Prostate gland (tissue), 2 donors: ENCODE data around the gene LDB2. TPM values are rescaled to one million over a fixed set of nuclear protein-coding genes. Genes with fewer than 3 reads are reported as not detected.

ENCODE experiments used
- DNase-seq: peaks from one replicate; pipeline ENCODE4 v3.0.0-alpha.2; 2019; ENCODE audit warnings: low spot score
- H3K27ac ChIP-seq, 2 donors: fragments of 200-600 bp; sonication (generic); 2 replicates each; pipeline ENCODE4 v1.5.1; 2017 to 2019
- H3K27me3 ChIP-seq: fragments of 200-600 bp; sonication (generic); replicated peaks from 2 replicates; pipeline ENCODE4 v1.5.1; 2019; ENCODE audit not compliant: insufficient read depth
- H3K36me3 ChIP-seq, 2 donors: fragments of 200-600 bp; sonication (generic); 1 replicate in 1 of 2; 2 replicates in 1 of 2; pipeline versions ENCODE4 v1.5.1 to v1.8.1; 2017 to 2019
- H3K4me1 ChIP-seq: fragments of 200-600 bp; sonication (generic); replicated peaks from 2 replicates; pipeline ENCODE4 v1.5.1; 2019
- H3K4me3 ChIP-seq, 2 donors: fragments of 200-600 bp; sonication (generic); 2 replicates each; pipeline ENCODE4 v1.5.1; 2017 to 2019
- H3K9me3 ChIP-seq: fragments of 200-600 bp; sonication (generic); 2 replicates; pipeline ENCODE4 v1.5.1; 2017
- POLR2A ChIP-seq: fragments of 450-650 bp; IDR thresholded peaks from one replicate; pipeline ENCODE4 v1.6.1; 2016; ENCODE audit warnings: antibody characterized with exemption, mild to moderate bottlenecking
- POLR2AphosphoS5 ChIP-seq: sonication (generic); formaldehyde crosslinking; IDR thresholded peaks from one replicate; pipeline ENCODE4 v1.6.1; 2017; ENCODE audit warnings: antibody characterized with exemption
- WGBS: methylation state at CpG from one replicate; pipeline ENCODE4 v1.1.5; 2018; 5-methylcytosine and 5-hydroxymethylcytosine counted together
- intact Hi-C: fragments of 100-400 bp; cut with DNase I; formaldehyde crosslinking; loops from one replicate; pipeline ENCODE4 v1.14.2; 2022
- total RNA-seq, 2 donors: library from RNA; depleted of rRNA; stranded (reverse); fragments of >200 nt; gene quantifications; one replicate each; pipeline ENCODE4 v1.1.0, GENCODE V29; 2016
- TF ChIP-seq, protein P1 (sequence below), 4 experiments: fragments of 200-600 bp in 2 of 4; fragments of 450-650 bp in 2 of 4; sonication (generic) in 2 of 4; IDR thresholded peaks; 1 replicate in 3 of 4; 2 replicates in 1 of 4; pipeline ENCODE4 v1.5.1; 2016 to 2019; ENCODE audit warnings: antibody characterized with exemption in 4 of 4, mild to moderate bottlenecking in 2 of 4, moderate library complexity in 2 of 4

LDB2 gene
- total RNA-seq, 2 donors from 2014 or later = 6.0 to 37.7 TPM

DNA sequence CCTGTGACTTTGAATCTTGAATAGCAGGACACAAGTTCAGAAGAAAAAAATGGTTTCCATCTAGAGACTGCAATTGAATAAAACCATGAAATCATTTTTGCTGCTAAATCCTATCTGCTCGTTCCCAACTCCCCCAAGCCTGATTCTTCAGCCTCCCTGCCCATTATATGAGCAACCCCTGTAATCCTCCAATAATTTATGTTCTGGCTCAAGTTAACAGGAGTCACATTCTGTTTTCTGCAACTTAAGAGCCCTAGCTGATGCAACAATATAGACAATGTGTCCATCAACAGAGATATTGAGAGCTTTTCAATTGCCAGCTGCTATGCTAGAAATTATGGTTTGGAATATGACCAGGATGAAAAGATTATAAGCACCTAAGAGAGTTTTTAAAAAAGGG, 84.1 kb downstream of the LDB2 start:
- Histone ChIP-seq H3K4me3 (no peak overlapping the region), H3K27ac (no peak overlapping the region), H3K9me3 (no peaks in the 10 kb centered on the region), H3K27me3 (no peaks in the 10 kb centered on the region), H3K4me1 (no peaks in the 10 kb centered on the region), H3K36me3 (no peaks in the 10 kb centered on the region)
- TF ChIP-seq, protein P1, sequence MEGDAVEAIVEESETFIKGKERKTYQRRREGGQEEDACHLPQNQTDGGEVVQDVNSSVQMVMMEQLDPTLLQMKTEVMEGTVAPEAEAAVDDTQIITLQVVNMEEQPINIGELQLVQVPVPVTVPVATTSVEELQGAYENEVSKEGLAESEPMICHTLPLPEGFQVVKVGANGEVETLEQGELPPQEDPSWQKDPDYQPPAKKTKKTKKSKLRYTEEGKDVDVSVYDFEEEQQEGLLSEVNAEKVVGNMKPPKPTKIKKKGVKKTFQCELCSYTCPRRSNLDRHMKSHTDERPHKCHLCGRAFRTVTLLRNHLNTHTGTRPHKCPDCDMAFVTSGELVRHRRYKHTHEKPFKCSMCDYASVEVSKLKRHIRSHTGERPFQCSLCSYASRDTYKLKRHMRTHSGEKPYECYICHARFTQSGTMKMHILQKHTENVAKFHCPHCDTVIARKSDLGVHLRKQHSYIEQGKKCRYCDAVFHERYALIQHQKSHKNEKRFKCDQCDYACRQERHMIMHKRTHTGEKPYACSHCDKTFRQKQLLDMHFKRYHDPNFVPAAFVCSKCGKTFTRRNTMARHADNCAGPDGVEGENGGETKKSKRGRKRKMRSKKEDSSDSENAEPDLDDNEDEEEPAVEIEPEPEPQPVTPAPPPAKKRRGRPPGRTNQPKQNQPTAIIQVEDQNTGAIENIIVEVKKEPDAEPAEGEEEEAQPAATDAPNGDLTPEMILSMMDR (IDR thresholded peaks at IDR 0.05) = no peak
- TF ChIP-seq POLR2AphosphoS5 (no peak), POLR2A (no peak)
- no peak for DNase-seq
- 90% methylated on average over 1 of the region's 1 CpG for WGBS
- intact Hi-C loops = no loop called here

DNA sequence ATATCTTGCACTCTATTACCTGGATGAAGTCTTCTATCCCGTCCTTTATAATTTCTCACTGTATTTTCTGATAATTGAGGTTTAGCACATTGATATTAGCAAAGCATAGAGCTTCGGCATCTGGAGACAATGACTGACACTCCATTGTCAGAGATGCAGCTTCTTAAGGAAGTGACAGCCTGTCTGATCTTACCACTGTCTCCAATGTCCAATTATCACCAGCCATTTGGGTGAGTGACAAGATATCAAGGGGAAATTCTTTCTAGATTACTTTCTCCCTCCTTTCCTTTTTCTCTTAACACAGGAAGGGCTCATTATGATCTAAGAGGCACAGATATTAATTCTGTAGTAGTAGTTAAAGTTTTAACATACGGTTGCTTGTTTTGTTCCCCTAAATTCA, 86.4 kb downstream of the LDB2 start:
- H3K4me1 ChIP-seq = no peaks in the 10 kb centered on the region
- WGBS = 67% methylated on average over 3 of the region's 3 CpGs
- H3K4me3 ChIP-seq = no peak overlapping the region
- no peak for DNase-seq
- H3K27me3 ChIP-seq = no peaks in the 10 kb centered on the region
- TF ChIP-seq POLR2AphosphoS5 (no peak), POLR2A (no peak)
- TF ChIP-seq, protein P1 (IDR thresholded peaks at IDR 0.05) = no peak
- intact Hi-C loops = no loop called here
- no peaks in the 10 kb centered on the region for H3K36me3 ChIP-seq
- H3K9me3 ChIP-seq = no peaks in the 10 kb centered on the region
- no peak overlapping the region for H3K27ac ChIP-seq

DNA sequence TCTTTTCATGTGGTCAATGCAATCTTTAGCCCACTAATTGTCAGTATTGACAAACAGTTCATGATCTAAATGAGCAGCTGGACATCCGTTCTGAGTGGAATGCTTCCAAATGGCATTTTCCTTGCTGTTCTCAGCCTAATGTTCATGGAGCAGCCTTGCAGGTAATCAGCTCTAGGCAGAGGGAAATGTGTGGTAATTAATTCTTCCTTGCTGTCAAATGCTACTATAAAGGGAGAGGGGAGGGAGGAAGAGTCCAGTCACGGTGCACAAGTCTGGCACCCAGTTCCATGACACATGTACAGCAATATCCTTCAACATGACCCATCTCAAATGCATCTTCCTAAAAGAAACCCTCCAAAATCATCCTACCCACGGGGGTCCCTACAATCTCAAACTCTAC, 88.5 kb downstream of the LDB2 start:
- no peaks in the 10 kb centered on the region for H3K36me3 ChIP-seq
- H3K9me3 ChIP-seq = no peaks in the 10 kb centered on the region
- H3K27ac ChIP-seq = no peak overlapping the region
- TF ChIP-seq POLR2A = no peak
- no peak for TF ChIP-seq POLR2AphosphoS5
- TF ChIP-seq, protein P1 (IDR thresholded peaks at IDR 0.05) = no peak
- no peaks in the 10 kb centered on the region for H3K27me3 ChIP-seq
- no peak for DNase-seq
- intact Hi-C loops = no loop called here
- no peak overlapping the region for H3K4me3 ChIP-seq
- WGBS = 79% methylated on average over 3 of the region's 3 CpGs
- H3K4me1 ChIP-seq = no peaks in the 10 kb centered on the region

DNA sequence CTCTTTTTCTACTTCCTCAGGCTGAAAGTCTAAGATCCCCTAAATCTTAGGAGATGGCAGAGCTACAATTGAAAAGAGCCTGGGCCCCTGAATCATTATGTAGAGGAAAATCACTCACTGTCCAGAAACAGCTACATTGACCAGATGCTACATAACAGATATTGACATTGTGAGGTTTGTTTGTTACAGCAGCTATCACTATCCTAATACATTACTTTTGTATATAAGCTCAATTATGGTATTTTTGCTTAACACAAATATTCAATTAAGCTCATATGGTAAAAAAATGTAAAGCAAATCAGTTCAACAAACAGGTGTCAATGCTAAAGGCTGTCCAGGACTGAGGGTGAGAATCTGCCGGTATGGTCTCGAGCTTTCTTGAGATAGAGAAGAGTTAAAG, 89.4 kb downstream of the LDB2 start:
- no peaks in the 10 kb centered on the region for H3K36me3 ChIP-seq
- H3K4me3 ChIP-seq = no peak overlapping the region
- intact Hi-C loops = no loop called here
- H3K4me1 ChIP-seq = no peaks in the 10 kb centered on the region
- H3K27me3 ChIP-seq = no peaks in the 10 kb centered on the region
- TF ChIP-seq, protein P1 (IDR thresholded peaks at IDR 0.05) = no peak
- TF ChIP-seq POLR2A = no peak
- TF ChIP-seq POLR2AphosphoS5 = no peak
- H3K27ac ChIP-seq = no peak overlapping the region
- DNase-seq = no peak
- H3K9me3 ChIP-seq = no peaks in the 10 kb centered on the region
- 96% methylated on average over 2 of the region's 2 CpGs for WGBS

DNA sequence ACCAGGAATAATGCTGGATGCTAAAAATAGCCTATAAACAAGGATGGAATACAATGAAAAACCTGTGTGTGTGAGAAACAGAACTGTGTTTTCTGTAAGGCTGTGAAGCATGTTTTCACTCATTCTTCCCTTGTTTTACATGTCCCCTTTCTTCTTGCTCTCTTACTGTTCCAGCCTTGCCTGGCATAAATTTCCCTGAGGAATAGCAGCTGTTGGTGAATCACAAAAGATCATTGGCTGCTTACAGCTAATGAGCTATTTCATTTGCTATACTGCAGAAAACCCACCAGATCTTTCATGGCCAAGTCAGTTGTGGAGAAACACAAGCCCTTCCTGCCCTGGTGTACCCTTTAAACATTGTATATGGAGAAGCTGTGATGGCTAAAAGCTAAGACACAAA, 91.1 kb downstream of the LDB2 start:
- Histone ChIP-seq H3K36me3 (no peaks in the 10 kb centered on the region), H3K27ac (no peak overlapping the region), H3K4me3 (no peak overlapping the region), H3K27me3 (no peaks in the 10 kb centered on the region), H3K9me3 (no peaks in the 10 kb centered on the region), H3K4me1 (no peaks in the 10 kb centered on the region)
- TF ChIP-seq, protein P1 (IDR thresholded peaks at IDR 0.05) = no peak
- no peak for TF ChIP-seq POLR2A
- TF ChIP-seq POLR2AphosphoS5 = no peak
- DNase-seq = no peak
- intact Hi-C loops = no loop called here
